B cell (primary cell): ENCODE measurements around the gene COG2. TPM values are rescaled to one million over a fixed set of nuclear protein-coding genes. Genes with fewer than 3 reads are reported as not detected.

Experiments used
- ATAC-seq: fragments of 200-7000 bp; cut with Tn5 transposase; one replicate; pipeline ENCODE4 v1.10.0; 2021; ENCODE audit warnings: low read depth, mild to moderate bottlenecking, moderate number of reproducible peaks, moderate library complexity
- CTCF ChIA-PET: fragments of 350-600 bp; sonication (Branson Sonifier 250); formaldehyde crosslinking; loops from one replicate; lab custom pipeline; 2021; ENCODE audit warnings: antibody characterized with exemption, inconsistent platforms; lab: Charles Lee
- POLR2A ChIA-PET: fragments of 350-600 bp; sonication (Branson Sonifier 250); formaldehyde crosslinking; loops from one replicate; lab custom pipeline; 2021; ENCODE audit warnings: antibody characterized with exemption; lab: Charles Lee
- DNase-seq: peaks from one replicate; pipeline ENCODE4 v3.0.0; 2013
- H2AFZ ChIP-seq: 2 replicates; pipeline ENCODE4 v1.6.1; 2012; ENCODE audit warnings: mild to moderate bottlenecking, low read depth, low read length; ENCODE audit not compliant: insufficient read depth, poor library complexity, severe bottlenecking
- H3K27ac ChIP-seq, 2 donors: 1 replicate in 1 of 2; 2 replicates in 1 of 2; pipeline ENCODE4 v1.5.1; 2012 to 2013; ENCODE audit warnings: low read length in 2 of 2, mild to moderate bottlenecking in 2 of 2, moderate library complexity in 1 of 2
- H3K27me3 ChIP-seq, 4 experiments: fragments of 200-600 bp in 1 of 4; sonication (generic) in 1 of 4; replicated peaks in 1 of 4; 1 replicate in 2 of 4; 2 replicates in 2 of 4; pipeline versions ENCODE4 v1.6.1 to v1.7.0; 2013 to 2016; ENCODE audit warnings: low read length in 3 of 4, mild to moderate bottlenecking in 2 of 4, mixed read lengths in 1 of 4, moderate library complexity in 1 of 4; ENCODE audit not compliant: insufficient read depth in 4 of 4, control insufficient read depth in 3 of 4; ENCODE audit errors: control extremely low read depth in 1 of 4
- H3K36me3 ChIP-seq, 2 experiments: replicated peaks in 1 of 2; 1 replicate in 1 of 2; 2 replicates in 1 of 2; pipeline versions ENCODE4 v1.6.1 to v1.7.1; 2013; ENCODE audit warnings: low read length in 1 of 2; ENCODE audit not compliant: insufficient read depth in 2 of 2, control insufficient read depth in 1 of 2; ENCODE audit errors: control extremely low read depth in 1 of 2, extremely low read depth in 1 of 2
- H3K4me1 ChIP-seq, 2 donors: fragments of 200-600 bp in 1 of 2; sonication (generic) in 1 of 2; 1 replicate in 1 of 2; 2 replicates in 1 of 2; pipeline versions ENCODE4 v1.5.1 to v1.6.1; 2013 to 2017; ENCODE audit warnings: low read length in 2 of 2; ENCODE audit not compliant: control insufficient read depth in 2 of 2, insufficient read depth in 2 of 2
- H3K4me2 ChIP-seq: replicated peaks from 2 replicates; pipeline ENCODE3; 2012; ENCODE audit warnings: mild to moderate bottlenecking, low read depth, low read length; ENCODE audit not compliant: poor library complexity, severe bottlenecking
- H3K4me3 ChIP-seq, 5 experiments: fragments of 200-600 bp in 1 of 5; sonication (generic) in 1 of 5; 1 replicate in 3 of 5; 2 replicates in 2 of 5; pipeline versions ENCODE4 v1.5.1 to v1.7.0; 2011 to 2016; ENCODE audit warnings: low read length in 4 of 5, mild to moderate bottlenecking in 4 of 5, low read depth in 2 of 5, control low read depth in 1 of 5, moderate library complexity in 1 of 5; ENCODE audit not compliant: insufficient read depth in 1 of 5; ENCODE audit errors: control extremely low read depth in 1 of 5, extremely low read depth in 1 of 5
- H3K79me2 ChIP-seq: fragments of 200-600 bp; sonication (generic); one replicate; pipeline ENCODE4 v1.6.0; 2016; ENCODE audit warnings: low read length; ENCODE audit not compliant: control insufficient read depth, insufficient read depth
- H3K9ac ChIP-seq: fragments of 200-600 bp; sonication (generic); 2 replicates; pipeline ENCODE4 v1.6.1; 2017; ENCODE audit warnings: mild to moderate bottlenecking, low read length, moderate library complexity
- H3K9me3 ChIP-seq, 3 donors: one replicate each; pipeline versions ENCODE4 v1.6.1 to v1.7.1; 2013; ENCODE audit warnings: low read length in 2 of 3; ENCODE audit not compliant: control insufficient read depth in 2 of 3, insufficient read depth in 1 of 3; ENCODE audit errors: control extremely low read depth in 1 of 3
- H4K20me1 ChIP-seq: 2 replicates; pipeline ENCODE4 v1.6.0; 2012; ENCODE audit warnings: mild to moderate bottlenecking, low read length; ENCODE audit not compliant: insufficient read depth, control insufficient read depth, poor library complexity, severe bottlenecking
- H3K27ac Mint-ChIP-seq: one replicate; pipeline ENCODE4 v1.8.0; 2021; ENCODE audit warnings: mixed read lengths
- H3K27me3 Mint-ChIP-seq: one replicate; pipeline ENCODE4 v1.8.0; 2021; ENCODE audit warnings: mixed read lengths
- H3K4me1 Mint-ChIP-seq: one replicate; pipeline ENCODE4 v1.8.0; 2021; ENCODE audit warnings: mixed read lengths
- H3K4me3 Mint-ChIP-seq: one replicate; pipeline ENCODE4 v1.8.0; 2021; ENCODE audit warnings: mixed read lengths
- H3K9me3 Mint-ChIP-seq: one replicate; pipeline ENCODE4 v1.8.0; 2022; ENCODE audit warnings: mixed read lengths; ENCODE audit not compliant: insufficient read depth
- EZH2 ChIP-seq: IDR thresholded peaks from 2 replicates; pipeline ENCODE4 v1.6.1; 2012; ENCODE audit warnings: borderline replicate concordance, low read depth, mild to moderate bottlenecking, moderate library complexity, low read length; ENCODE audit not compliant: insufficient read depth, poor library complexity, severe bottlenecking
- WGBS: methylation state at CpG from one replicate; pipeline ENCODE4 v1.1.5; 2013; ENCODE audit warnings: missing lambda C conversion rate; ENCODE audit not compliant: insufficient coverage; 5-methylcytosine and 5-hydroxymethylcytosine counted together
- intact Hi-C: fragments of 100-400 bp; cut with micrococcal nuclease; formaldehyde crosslinking; loops from one replicate; pipeline ENCODE4 v1.10.0; 2022
- polyA plus RNA-seq: library from polyadenylated mRNA; depleted of rRNA; stranded (reverse); fragments of >200 nt; gene quantifications from 2 replicates; pipeline ENCODE4 v1.2.3, GENCODE V29; 2012
- total RNA-seq, 2 donors: library from RNA; stranded (reverse); fragments of 120-200 nt in 1 of 2; gene quantifications; 1 replicate in 1 of 2; 2 replicates in 1 of 2; pipeline versions ENCODE4 v1.2.3 to v1.2.4, GENCODE V29; 2013 to 2022
- TF ChIP-seq, protein P1 (sequence below): fragments of 200-600 bp; IDR thresholded peaks from one replicate; pipeline ENCODE4 v1.8.0; 2022; ENCODE audit warnings: antibody characterized with exemption, mild to moderate bottlenecking

COG2 gene
- total and polyA plus RNA-seq, 2 donors (not counting 1 experiment from before 2014, with no cell fraction given) = 17.0 to 42.5 TPM

GRCh38 chr1:230713138-230713537, 70.9 kb downstream of the COG2 start:
- H3K36me3 ChIP-seq = no peaks in the 10 kb centered on the region
- H2AFZ ChIP-seq = no peak overlapping the region
- H3K4me1 ChIP-seq = no peaks in the 10 kb centered on the region
- Mint-ChIP-seq H3K27ac (no peak overlapping the region), H3K27me3 (peaks cover 15% of the 10 kb centered on the region), H3K9me3 (peaks cover 4% of the 10 kb centered on the region), H3K4me1 (no peaks in the 10 kb centered on the region), H3K4me3 (no peak overlapping the region)
- H3K27ac ChIP-seq = no peak overlapping the region
- no peak for TF ChIP-seq EZH2
- TF ChIP-seq, protein P1, sequence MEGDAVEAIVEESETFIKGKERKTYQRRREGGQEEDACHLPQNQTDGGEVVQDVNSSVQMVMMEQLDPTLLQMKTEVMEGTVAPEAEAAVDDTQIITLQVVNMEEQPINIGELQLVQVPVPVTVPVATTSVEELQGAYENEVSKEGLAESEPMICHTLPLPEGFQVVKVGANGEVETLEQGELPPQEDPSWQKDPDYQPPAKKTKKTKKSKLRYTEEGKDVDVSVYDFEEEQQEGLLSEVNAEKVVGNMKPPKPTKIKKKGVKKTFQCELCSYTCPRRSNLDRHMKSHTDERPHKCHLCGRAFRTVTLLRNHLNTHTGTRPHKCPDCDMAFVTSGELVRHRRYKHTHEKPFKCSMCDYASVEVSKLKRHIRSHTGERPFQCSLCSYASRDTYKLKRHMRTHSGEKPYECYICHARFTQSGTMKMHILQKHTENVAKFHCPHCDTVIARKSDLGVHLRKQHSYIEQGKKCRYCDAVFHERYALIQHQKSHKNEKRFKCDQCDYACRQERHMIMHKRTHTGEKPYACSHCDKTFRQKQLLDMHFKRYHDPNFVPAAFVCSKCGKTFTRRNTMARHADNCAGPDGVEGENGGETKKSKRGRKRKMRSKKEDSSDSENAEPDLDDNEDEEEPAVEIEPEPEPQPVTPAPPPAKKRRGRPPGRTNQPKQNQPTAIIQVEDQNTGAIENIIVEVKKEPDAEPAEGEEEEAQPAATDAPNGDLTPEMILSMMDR = no peak
- H4K20me1 ChIP-seq = no peaks in the 10 kb centered on the region
- no peaks in the 10 kb centered on the region for H3K9me3 ChIP-seq
- H3K4me2 ChIP-seq = no peak overlapping the region
- no peak overlapping the region for H3K4me3 ChIP-seq
- H3K9ac ChIP-seq = no peak overlapping the region
- ChIA-PET POLR2A (no interaction called here), CTCF (no interaction called here)
- no peak for ATAC-seq
- intact Hi-C loops = no loop called here
- no peaks in the 10 kb centered on the region for H3K27me3 ChIP-seq
- H3K79me2 ChIP-seq = no peaks in the 10 kb centered on the region
- 84% methylated on average over 4 of the region's 7 CpGs for WGBS
- DNase-seq = no peak

DNA sequence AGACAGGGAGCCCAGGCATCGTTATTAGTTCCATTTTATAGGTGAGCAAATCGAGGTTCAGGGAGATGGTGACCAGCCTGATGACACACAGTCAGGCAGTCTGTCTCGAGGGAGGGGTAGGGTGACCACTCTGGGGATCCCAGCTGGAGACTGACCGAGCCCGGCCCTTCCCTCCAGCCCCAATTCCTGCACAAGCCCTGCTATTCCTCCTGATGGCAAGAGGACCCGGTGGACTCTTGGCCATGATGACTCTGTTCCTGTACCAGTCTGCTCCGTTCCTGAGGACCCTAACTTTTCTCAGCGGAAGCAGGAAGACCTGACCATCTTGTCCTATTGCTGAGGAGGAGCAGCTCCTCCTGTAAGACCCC, 71.2 kb downstream of the COG2 start:
- H3K9me3 ChIP-seq = no peaks in the 10 kb centered on the region
- TF ChIP-seq EZH2 = no peak
- TF ChIP-seq, protein P1 = no peak
- no peak overlapping the region for H2AFZ ChIP-seq
- no peak overlapping the region for H3K4me2 ChIP-seq
- H3K9me3 Mint-ChIP-seq = peaks cover 4% of the 10 kb centered on the region
- H3K27ac Mint-ChIP-seq = no peak overlapping the region
- CTCF ChIA-PET = no interaction called here
- 89% methylated on average over 8 of the region's 8 CpGs for WGBS
- no peaks in the 10 kb centered on the region for H4K20me1 ChIP-seq
- H3K4me3 ChIP-seq = no peak overlapping the region
- no peak overlapping the region for H3K4me3 Mint-ChIP-seq
- no peaks in the 10 kb centered on the region for H3K27me3 ChIP-seq
- DNase-seq (no peak), ATAC-seq (no peak)
- intact Hi-C loops = no loop called here
- H3K9ac ChIP-seq = no peak overlapping the region
- no peaks in the 10 kb centered on the region for H3K4me1 ChIP-seq
- no peaks in the 10 kb centered on the region for H3K36me3 ChIP-seq
- H3K27me3 Mint-ChIP-seq = peaks cover 11% of the 10 kb centered on the region
- no peaks in the 10 kb centered on the region for H3K4me1 Mint-ChIP-seq
- no peaks in the 10 kb centered on the region for H3K79me2 ChIP-seq
- H3K27ac ChIP-seq = no peak overlapping the region
- POLR2A ChIA-PET = no interaction called here
